ENCODE data around the gene RNF10.
"Not testable (repeated sequence)": the region's sequence is repeated elsewhere in the genome, so short reads cannot be mapped to it uniquely, and the experiment has no call there.

The RNF10 gene

GRCh38 chr12:120598674-120599463 lies 64.7 kb downstream of the RNF10 start:
- CTCF ChIA-PET: interaction anchor here (2.0 kb wide), 1 partner anchor 16 kb away, joined by 11 read pairs; no protein-coding TSS in a partner anchor
- no peak for TF ChIP-seq CTCF (IDR thresholded peaks at IDR 0.05; ENCODE audit: control extremely low read depth, extremely low read depth, low read depth, missing control alignments)
- POLR2A ChIA-PET: interaction anchor here (1.2 kb wide), 1 partner anchor 17 kb away, joined by 4 read pairs; the partner anchor contains the start of gene POP5
- no peak for DNase-seq (ENCODE audit: extremely low spot score)

GRCh38 chr12:120599672-120600552 lies 65.8 kb downstream of the RNF10 start:
- DNase-seq (ENCODE audit: extremely low spot score): no peak
- ChIA-PET CTCF (interaction anchor here (1.1 to 4.0 kb wide), 3 partner anchors 13 to 18 kb away, joined by 3 to 16 read pairs (median 4); partner anchors contain the start of gene POP5), POLR2A (interaction anchor here (0.5 kb wide), 1 partner anchor 753 kb away, joined by 3 read pairs; no protein-coding TSS in a partner anchor)
- no peak for TF ChIP-seq CTCF (IDR thresholded peaks at IDR 0.05; ENCODE audit: control extremely low read depth, extremely low read depth, low read depth, missing control alignments)

- ChIA-PET CTCF (interaction anchor here (1.4 to 4.0 kb wide), 3 partner anchors 19 to 45 kb away, joined by 3 to 16 read pairs (median 8); no protein-coding TSS in a partner anchor), POLR2A (interaction anchor here (0.6 kb wide), 1 partner anchor 38 kb away, joined by 6 read pairs; the partner anchor contains the start of gene CABP1)
- not testable (repeated sequence) for DNase-seq (ENCODE audit: extremely low spot score)
Measured at GRCh38 chr12:120602416-120602815, 68.3 kb downstream of the RNF10 start.

- no peak for DNase-seq (ENCODE audit: extremely low spot score)
- ChIA-PET CTCF (interaction anchor here (0.9 to 1.2 kb wide), 2 partner anchors 28 to 36 kb away, joined by 3 to 4 read pairs; no protein-coding TSS in a partner anchor), POLR2A (no interaction called here)
- TF ChIP-seq CTCF (IDR thresholded peaks at IDR 0.05; ENCODE audit: control extremely low read depth, extremely low read depth, low read depth, missing control alignments): no peak
Measured at GRCh38 chr12:120610560-120610959, 76.4 kb downstream of the RNF10 start.

GRCh38 chr12:120611534-120611933 lies 77.4 kb downstream of the RNF10 start:
- CTCF ChIA-PET, POLR2A ChIA-PET: not testable (repeated sequence)

GRCh38 chr12:120614848-120615247 lies 80.7 kb downstream of the RNF10 start:
- CTCF ChIA-PET: no interaction called here
- POLR2A ChIA-PET: no interaction called here
- no peak for TF ChIP-seq CTCF (IDR thresholded peaks at IDR 0.05; ENCODE audit: control extremely low read depth, extremely low read depth, low read depth, missing control alignments)
- no peak for DNase-seq (ENCODE audit: extremely low spot score)

More at GRCh38 chr12:120611534-120611933, 77.4 kb downstream of the RNF10 start:
- DNase-seq (ENCODE audit: extremely low spot score): not testable (repeated sequence)

GRCh38 chr12:120617193-120617592 lies 83.0 kb downstream of the RNF10 start:
- CTCF ChIA-PET, POLR2A ChIA-PET: not testable (repeated sequence)

GRCh38 chr12:120617767-120618166 lies 83.6 kb downstream of the RNF10 start:
- POLR2A ChIA-PET; DNase-seq (ENCODE audit: extremely low spot score); CTCF ChIA-PET: not testable (repeated sequence)

More at GRCh38 chr12:120617193-120617592, 83.0 kb downstream of the RNF10 start:
- DNase-seq (ENCODE audit: extremely low spot score): not testable (repeated sequence)

All from GM10248 (cell line).